Measurements from ENCODE around the gene PIP5KL1. TPM values are rescaled to one million over a fixed set of nuclear protein-coding genes. Genes with fewer than 3 reads are reported as not detected.

Gene PIP5KL1
- total RNA-seq, 1 donor from 2014 or later = 4.9 TPM

- no peak overlapping the region for H3K27ac Mint-ChIP-seq (ENCODE audit: unreplicated experiment)
- no peak for TF ChIP-seq EZH2 (IDR thresholded peaks at IDR 0.05; ENCODE audit: insufficient read depth, low read length)
- TF ChIP-seq CTCF (IDR thresholded peaks at IDR 0.05; ENCODE audit: insufficient read depth, low read depth, low read length) = no peak
- H3K79me2 ChIP-seq (ENCODE audit: insufficient read depth, low read length) = peaks cover 20% of the 10 kb centered on the region
- H3K4me1 ChIP-seq (ENCODE audit: insufficient read depth, low read length) = peaks cover 12% of the 10 kb centered on the region
- H3K4me3 Mint-ChIP-seq (ENCODE audit: unreplicated experiment) = no peak overlapping the region
- DNase-seq (ENCODE audit: low read depth) (no peak), FAIRE-seq (no peak)
- H3K36me3 ChIP-seq (ENCODE audit: insufficient read depth, low read length) = no peaks in the 10 kb centered on the region
- H3K4me2 ChIP-seq (ENCODE audit: low read length) = no peak overlapping the region
- no peak overlapping the region for H3K4me3 ChIP-seq (ENCODE audit: insufficient read depth, low read depth, low read length)
- H3K36me3 Mint-ChIP-seq (ENCODE audit: low read depth, unreplicated experiment) = peaks cover 2% of the 10 kb centered on the region
- no peak overlapping the region for H2AFZ ChIP-seq (ENCODE audit: low read depth, low read length)
- peaks cover 5% of the 10 kb centered on the region for H3K4me1 Mint-ChIP-seq (ENCODE audit: low read depth, unreplicated experiment)
- no peaks in the 10 kb centered on the region for H3K9me3 Mint-ChIP-seq (ENCODE audit: unreplicated experiment)
- no peaks in the 10 kb centered on the region for H3K9me3 ChIP-seq (ENCODE audit: insufficient read depth, low read depth, low read length)
- H3K27me3 Mint-ChIP-seq (ENCODE audit: low read depth, unreplicated experiment) = no peaks in the 10 kb centered on the region
- H4K20me1 ChIP-seq (ENCODE audit: insufficient read depth, low read length) = peaks cover 52% of the 10 kb centered on the region
- no peak overlapping the region for H3K9ac ChIP-seq (ENCODE audit: low read length)
- no peaks in the 10 kb centered on the region for H3K27me3 ChIP-seq (ENCODE audit: insufficient read depth, low read length)
- H3K27ac ChIP-seq (ENCODE audit: low read depth, low read length) = no peak overlapping the region
Measured at GRCh38 chr9:127950513-127951289, 20.1 kb upstream of the PIP5KL1 start.

GRCh38 chr9:127949827-127950512 is 19.4 kb upstream of the PIP5KL1 start:
- TF ChIP-seq EZH2 (IDR thresholded peaks at IDR 0.05; ENCODE audit: insufficient read depth, low read length) (no peak), CTCF (IDR thresholded peaks at IDR 0.05; ENCODE audit: insufficient read depth, low read depth, low read length) (no peak)
- no peaks in the 10 kb centered on the region for H3K9me3 ChIP-seq (ENCODE audit: insufficient read depth, low read depth, low read length)
- H3K4me1 Mint-ChIP-seq (ENCODE audit: low read depth, unreplicated experiment) = peaks cover 2% of the 10 kb centered on the region
- H3K4me3 Mint-ChIP-seq (ENCODE audit: unreplicated experiment) = no peak overlapping the region
- peaks cover 45% of the 10 kb centered on the region for H4K20me1 ChIP-seq (ENCODE audit: insufficient read depth, low read length)
- H3K4me2 ChIP-seq (ENCODE audit: low read length) = no peak overlapping the region
- H3K27me3 ChIP-seq (ENCODE audit: insufficient read depth, low read length) = no peaks in the 10 kb centered on the region
- FAIRE-seq (no peak), DNase-seq (ENCODE audit: low read depth) (no peak)
- no peaks in the 10 kb centered on the region for H3K27me3 Mint-ChIP-seq (ENCODE audit: low read depth, unreplicated experiment)
- H3K9ac ChIP-seq (ENCODE audit: low read length) = no peak overlapping the region
- H3K4me1 ChIP-seq (ENCODE audit: insufficient read depth, low read length) = peaks cover 7% of the 10 kb centered on the region
- no peak overlapping the region for H3K4me3 ChIP-seq (ENCODE audit: insufficient read depth, low read depth, low read length)
- H3K27ac Mint-ChIP-seq (ENCODE audit: unreplicated experiment) = no peak overlapping the region
- H3K79me2 ChIP-seq (ENCODE audit: insufficient read depth, low read length) = peaks cover 14% of the 10 kb centered on the region
- H3K9me3 Mint-ChIP-seq (ENCODE audit: unreplicated experiment) = no peaks in the 10 kb centered on the region
- H3K36me3 ChIP-seq (ENCODE audit: insufficient read depth, low read length) = no peaks in the 10 kb centered on the region
- peaks cover 2% of the 10 kb centered on the region for H3K36me3 Mint-ChIP-seq (ENCODE audit: low read depth, unreplicated experiment)
- H3K27ac ChIP-seq (ENCODE audit: low read depth, low read length) = no peak overlapping the region
- H2AFZ ChIP-seq (ENCODE audit: low read depth, low read length) = no peak overlapping the region

All from astrocyte (in vitro differentiated cells and primary cell).